ENCODE data around the gene CMTM5. TPM values are rescaled to one million over a fixed set of nuclear protein-coding genes. Genes with fewer than 3 reads are reported as not detected.
"Not testable (repeated sequence)": the region's sequence is repeated elsewhere in the genome, so short reads cannot be mapped to it uniquely, and the experiment has no call there.

Gene CMTM5
- total RNA-seq, 1 experiment from 2014 or later = not detected

DNA sequence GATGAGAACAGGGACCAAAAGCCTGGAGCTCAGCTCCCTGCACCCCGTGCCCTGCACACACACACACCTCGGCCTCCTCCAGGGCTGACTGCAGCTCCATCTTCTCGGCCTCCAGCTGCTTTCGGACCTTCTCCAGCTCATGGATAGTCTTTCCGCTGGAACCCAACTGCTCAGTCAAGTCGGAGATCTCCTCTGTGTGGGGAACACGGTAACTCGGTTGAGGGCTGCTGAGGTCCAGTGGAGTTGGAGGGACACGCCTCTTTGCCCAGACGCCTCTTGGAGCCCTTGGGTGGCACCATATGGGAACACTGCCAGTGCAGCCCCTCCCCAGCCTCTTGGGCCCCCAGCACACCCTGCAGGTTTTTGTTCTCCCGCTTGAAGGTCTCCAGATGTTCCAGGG is 40.0 kb downstream of the CMTM5 start:
- BruUV-seq (replicated peaks) = no TSS peak
- H3K4me1 ChIP-seq (ENCODE audit: control insufficient read depth, insufficient read depth, low read length) = no peaks in the 10 kb centered on the region
- ATAC-seq (no peak), DNase-seq (ENCODE audit: low read depth, low spot score) (no peak)
- no peak overlapping the region for H3K4me3 ChIP-seq (ENCODE audit: low read depth in 2 of 2, low read length in 2 of 2)
- ChIA-PET CTCF (no interaction called here), POLR2A (interaction anchor here (0.6 kb wide), 1 partner anchor 82 kb away, joined by 6 read pairs; no protein-coding TSS in a partner anchor)
- H3K27ac ChIP-seq (ENCODE audit: low read length) = no peak overlapping the region
- no peaks in the 10 kb centered on the region for H3K9me3 ChIP-seq (ENCODE audit: control insufficient read depth, insufficient read depth, low read depth, low read length)
- no peaks in the 10 kb centered on the region for H3K36me3 ChIP-seq (ENCODE audit: control insufficient read depth, insufficient read depth, low read length)
- no peaks in the 10 kb centered on the region for H3K27me3 ChIP-seq (ENCODE audit: control insufficient read depth, insufficient read depth, low read length)
- in situ Hi-C loops (cut with HindIII; ENCODE audit: low pct_unique_long_range_greater_than_20kb, low sequenced_read_pairs) = no loop called here
- TF ChIP-seq, protein P1, sequence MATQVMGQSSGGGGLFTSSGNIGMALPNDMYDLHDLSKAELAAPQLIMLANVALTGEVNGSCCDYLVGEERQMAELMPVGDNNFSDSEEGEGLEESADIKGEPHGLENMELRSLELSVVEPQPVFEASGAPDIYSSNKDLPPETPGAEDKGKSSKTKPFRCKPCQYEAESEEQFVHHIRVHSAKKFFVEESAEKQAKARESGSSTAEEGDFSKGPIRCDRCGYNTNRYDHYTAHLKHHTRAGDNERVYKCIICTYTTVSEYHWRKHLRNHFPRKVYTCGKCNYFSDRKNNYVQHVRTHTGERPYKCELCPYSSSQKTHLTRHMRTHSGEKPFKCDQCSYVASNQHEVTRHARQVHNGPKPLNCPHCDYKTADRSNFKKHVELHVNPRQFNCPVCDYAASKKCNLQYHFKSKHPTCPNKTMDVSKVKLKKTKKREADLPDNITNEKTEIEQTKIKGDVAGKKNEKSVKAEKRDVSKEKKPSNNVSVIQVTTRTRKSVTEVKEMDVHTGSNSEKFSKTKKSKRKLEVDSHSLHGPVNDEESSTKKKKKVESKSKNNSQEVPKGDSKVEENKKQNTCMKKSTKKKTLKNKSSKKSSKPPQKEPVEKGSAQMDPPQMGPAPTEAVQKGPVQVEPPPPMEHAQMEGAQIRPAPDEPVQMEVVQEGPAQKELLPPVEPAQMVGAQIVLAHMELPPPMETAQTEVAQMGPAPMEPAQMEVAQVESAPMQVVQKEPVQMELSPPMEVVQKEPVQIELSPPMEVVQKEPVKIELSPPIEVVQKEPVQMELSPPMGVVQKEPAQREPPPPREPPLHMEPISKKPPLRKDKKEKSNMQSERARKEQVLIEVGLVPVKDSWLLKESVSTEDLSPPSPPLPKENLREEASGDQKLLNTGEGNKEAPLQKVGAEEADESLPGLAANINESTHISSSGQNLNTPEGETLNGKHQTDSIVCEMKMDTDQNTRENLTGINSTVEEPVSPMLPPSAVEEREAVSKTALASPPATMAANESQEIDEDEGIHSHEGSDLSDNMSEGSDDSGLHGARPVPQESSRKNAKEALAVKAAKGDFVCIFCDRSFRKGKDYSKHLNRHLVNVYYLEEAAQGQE (IDR thresholded peaks at IDR 0.05; ENCODE audit: insufficient read depth in 1 of 2, low read depth in 2 of 2, low read length in 1 of 2) = no peak
- TF ChIP-seq, protein P2, sequence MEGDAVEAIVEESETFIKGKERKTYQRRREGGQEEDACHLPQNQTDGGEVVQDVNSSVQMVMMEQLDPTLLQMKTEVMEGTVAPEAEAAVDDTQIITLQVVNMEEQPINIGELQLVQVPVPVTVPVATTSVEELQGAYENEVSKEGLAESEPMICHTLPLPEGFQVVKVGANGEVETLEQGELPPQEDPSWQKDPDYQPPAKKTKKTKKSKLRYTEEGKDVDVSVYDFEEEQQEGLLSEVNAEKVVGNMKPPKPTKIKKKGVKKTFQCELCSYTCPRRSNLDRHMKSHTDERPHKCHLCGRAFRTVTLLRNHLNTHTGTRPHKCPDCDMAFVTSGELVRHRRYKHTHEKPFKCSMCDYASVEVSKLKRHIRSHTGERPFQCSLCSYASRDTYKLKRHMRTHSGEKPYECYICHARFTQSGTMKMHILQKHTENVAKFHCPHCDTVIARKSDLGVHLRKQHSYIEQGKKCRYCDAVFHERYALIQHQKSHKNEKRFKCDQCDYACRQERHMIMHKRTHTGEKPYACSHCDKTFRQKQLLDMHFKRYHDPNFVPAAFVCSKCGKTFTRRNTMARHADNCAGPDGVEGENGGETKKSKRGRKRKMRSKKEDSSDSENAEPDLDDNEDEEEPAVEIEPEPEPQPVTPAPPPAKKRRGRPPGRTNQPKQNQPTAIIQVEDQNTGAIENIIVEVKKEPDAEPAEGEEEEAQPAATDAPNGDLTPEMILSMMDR (IDR thresholded peaks at IDR 0.05) = no peak
- TF ChIP-seq SIN3A (IDR thresholded peaks at IDR 0.05; ENCODE audit: borderline replicate concordance, insufficient read depth, low read depth, low read length) (no peak), POLR2AphosphoS5 (IDR thresholded peaks at IDR 0.05; ENCODE audit: low read depth, low read length) (no peak), TCF7L2 (IDR thresholded peaks at IDR 0.05; ENCODE audit: low read depth, low read length) (no peak)
- intact Hi-C loops (cut with micrococcal nuclease; ENCODE audit: unreplicated experiment) = no loop called here

DNA sequence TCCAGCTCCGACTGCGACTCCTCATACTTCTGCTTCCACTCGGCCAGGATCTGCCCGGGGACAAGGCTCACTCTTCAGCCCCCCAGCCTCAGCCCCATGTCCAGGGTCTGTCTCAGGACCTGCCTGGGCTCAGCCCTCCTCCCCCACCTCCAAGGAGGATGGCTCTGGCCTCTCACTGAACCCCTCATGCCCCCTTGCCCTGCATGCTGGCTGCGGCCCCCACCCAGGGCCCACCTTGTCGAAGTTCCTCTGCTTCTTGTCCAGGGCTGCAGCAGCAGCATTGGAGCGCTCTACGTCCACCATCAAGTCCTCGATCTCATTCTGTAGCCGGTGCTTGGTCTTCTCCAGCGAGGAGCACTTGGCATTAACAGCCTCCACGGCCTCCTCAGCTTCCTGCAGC is 40.4 kb downstream of the CMTM5 start:
- H3K36me3 ChIP-seq (ENCODE audit: control insufficient read depth, insufficient read depth, low read length); in situ Hi-C loops (cut with HindIII; ENCODE audit: low pct_unique_long_range_greater_than_20kb, low sequenced_read_pairs); ATAC-seq: not testable (repeated sequence)

DNA sequence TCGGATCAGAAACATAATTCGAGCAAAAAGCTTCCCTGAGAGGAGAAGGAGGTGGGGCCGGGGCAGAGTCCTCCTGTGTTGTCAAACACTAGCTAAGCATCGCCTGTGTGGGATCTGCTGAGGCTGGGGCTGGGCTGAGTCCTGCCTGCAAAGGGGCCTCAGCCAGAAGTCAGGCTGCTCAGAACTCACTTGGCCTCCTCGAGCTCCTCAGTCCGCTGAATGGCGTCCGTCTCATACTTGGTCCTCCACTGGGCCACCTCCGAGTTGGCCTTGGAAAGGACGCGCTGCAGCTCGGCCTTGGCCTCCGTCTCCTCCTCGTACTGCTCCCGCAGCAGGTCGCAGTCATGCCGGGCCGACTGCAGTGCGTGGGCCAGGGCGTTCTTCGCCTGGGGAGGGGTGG is 41.2 kb downstream of the CMTM5 start:
- no peak for DNase-seq (ENCODE audit: low read depth, low spot score)
- H3K4me3 ChIP-seq (ENCODE audit: low read depth in 2 of 2, low read length in 2 of 2) = no peak overlapping the region
- no peaks in the 10 kb centered on the region for H3K36me3 ChIP-seq (ENCODE audit: control insufficient read depth, insufficient read depth, low read length)
- H3K27ac ChIP-seq (ENCODE audit: low read length) = no peak overlapping the region
- no peaks in the 10 kb centered on the region for H3K27me3 ChIP-seq (ENCODE audit: control insufficient read depth, insufficient read depth, low read length)
- in situ Hi-C loops (cut with HindIII; ENCODE audit: low pct_unique_long_range_greater_than_20kb, low sequenced_read_pairs) = no loop called here
- CTCF ChIA-PET = no interaction called here
- no peaks in the 10 kb centered on the region for H3K9me3 ChIP-seq (ENCODE audit: control insufficient read depth, insufficient read depth, low read depth, low read length)
- BruUV-seq (replicated peaks) = no TSS peak
- ATAC-seq = no peak
- POLR2A ChIA-PET = no interaction called here
- no peak for TF ChIP-seq SIN3A (IDR thresholded peaks at IDR 0.05; ENCODE audit: borderline replicate concordance, insufficient read depth, low read depth, low read length)
- no peak for TF ChIP-seq TCF7L2 (IDR thresholded peaks at IDR 0.05; ENCODE audit: low read depth, low read length)
- TF ChIP-seq, protein P1 (IDR thresholded peaks at IDR 0.05; ENCODE audit: insufficient read depth in 1 of 2, low read depth in 2 of 2, low read length in 1 of 2) = no peak
- TF ChIP-seq POLR2AphosphoS5 (IDR thresholded peaks at IDR 0.05; ENCODE audit: low read depth, low read length) = no peak
- TF ChIP-seq, protein P2 (IDR thresholded peaks at IDR 0.05) = no peak
- H3K4me1 ChIP-seq (ENCODE audit: control insufficient read depth, insufficient read depth, low read length) = no peaks in the 10 kb centered on the region
- intact Hi-C loops (cut with micrococcal nuclease; ENCODE audit: unreplicated experiment) = no loop called here

More for the DNA sequence above, 40.4 kb downstream of the CMTM5 start:
- DNase-seq (ENCODE audit: low read depth, low spot score); H3K27ac ChIP-seq (ENCODE audit: low read length); H3K27me3 ChIP-seq (ENCODE audit: control insufficient read depth, insufficient read depth, low read length); H3K4me3 ChIP-seq (ENCODE audit: low read depth in 2 of 2, low read length in 2 of 2); BruUV-seq (replicated peaks); CTCF ChIA-PET; H3K9me3 ChIP-seq (ENCODE audit: control insufficient read depth, insufficient read depth, low read depth, low read length); H3K4me1 ChIP-seq (ENCODE audit: control insufficient read depth, insufficient read depth, low read length); intact Hi-C loops (cut with micrococcal nuclease; ENCODE audit: unreplicated experiment): not testable (repeated sequence)
- POLR2A ChIA-PET = interaction anchor here (0.6 kb wide), 1 partner anchor 83 kb away, joined by 6 read pairs; no protein-coding TSS in a partner anchor

DNA sequence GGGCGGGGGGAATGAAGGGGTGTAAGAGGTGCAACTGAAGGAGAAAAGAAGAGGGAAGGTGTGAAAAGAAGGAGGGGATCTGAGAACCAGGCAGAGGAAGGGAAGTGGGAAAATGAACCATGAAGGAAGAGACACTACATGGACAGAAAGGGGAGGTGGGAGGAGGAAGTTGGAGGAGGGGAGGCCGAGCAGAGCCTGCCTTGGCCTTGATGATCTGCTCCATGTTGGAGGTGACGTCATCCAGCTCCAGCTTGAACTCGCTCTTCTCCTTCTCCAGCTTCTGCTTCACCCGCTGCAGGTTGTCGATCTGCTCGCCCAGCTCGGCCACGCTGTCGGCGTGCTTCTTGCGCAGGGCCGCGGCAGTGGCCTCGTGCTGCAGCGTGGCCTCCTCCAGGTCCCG is 42.8 kb downstream of the CMTM5 start:
- H3K4me3 ChIP-seq (ENCODE audit: low read depth in 2 of 2, low read length in 2 of 2); ATAC-seq; H3K9me3 ChIP-seq (ENCODE audit: control insufficient read depth, insufficient read depth, low read depth, low read length); intact Hi-C loops (cut with micrococcal nuclease; ENCODE audit: unreplicated experiment); in situ Hi-C loops (cut with HindIII; ENCODE audit: low pct_unique_long_range_greater_than_20kb, low sequenced_read_pairs); H3K36me3 ChIP-seq (ENCODE audit: control insufficient read depth, insufficient read depth, low read length); POLR2A ChIA-PET; DNase-seq (ENCODE audit: low read depth, low spot score); CTCF ChIA-PET; BruUV-seq (replicated peaks); H3K4me1 ChIP-seq (ENCODE audit: control insufficient read depth, insufficient read depth, low read length); H3K27ac ChIP-seq (ENCODE audit: low read length); H3K27me3 ChIP-seq (ENCODE audit: control insufficient read depth, insufficient read depth, low read length): not testable (repeated sequence)
